GM21390 (cell line): ENCODE data around the gene SLCO1B1.
A peak's percentile ranks its signal among the peaks of the same experiment; 100 is the strongest.
"Not testable (repeated sequence)": the region's sequence is repeated elsewhere in the genome, so short reads cannot be mapped to it uniquely, and the experiment has no call there.

ENCODE experiments used
- ATAC-seq: cut with Tn5 transposase; IDR thresholded peaks from one replicate; pipeline ENCODE4 v1.9.1; 2021; ENCODE audit not compliant: unreplicated experiment

SLCO1B1 gene

GRCh38 chr12:21130998-21131397 lies at the start of gene SLCO1B1:
Gene SLCO1B1 (plus strand): TSS chr12:21131194. CDS start chr12:21141575, 10,381 bp downstream.
- no peak for ATAC-seq

- ATAC-seq = not testable (repeated sequence)
Observed at GRCh38 chr12:21084753-21085152, 46.2 kb upstream of the SLCO1B1 start.

GRCh38 chr12:21111732-21112131 lies 19.3 kb upstream of the SLCO1B1 start:
- ATAC-seq = no peak

DNA sequence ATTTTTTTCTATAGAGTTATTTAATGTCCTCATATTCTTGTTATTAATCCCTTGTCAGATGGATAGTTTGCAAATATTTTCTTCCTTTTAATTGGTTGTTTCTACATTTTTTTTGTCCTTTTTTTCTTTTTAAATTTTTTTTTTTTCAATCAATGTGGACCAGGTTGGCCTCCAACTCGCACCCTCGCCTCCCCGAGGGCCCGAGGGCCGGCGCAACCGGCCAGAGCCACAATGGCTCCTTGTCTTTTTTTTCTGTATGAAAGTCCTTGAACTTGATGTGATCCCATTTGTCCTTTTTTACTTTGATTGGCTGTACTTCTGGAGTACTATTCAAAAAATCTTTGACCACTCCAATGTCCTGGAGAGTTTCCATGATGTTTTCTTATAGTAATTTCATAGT lies 17.7 kb upstream of the SLCO1B1 start:
- ATAC-seq = no peak

DNA sequence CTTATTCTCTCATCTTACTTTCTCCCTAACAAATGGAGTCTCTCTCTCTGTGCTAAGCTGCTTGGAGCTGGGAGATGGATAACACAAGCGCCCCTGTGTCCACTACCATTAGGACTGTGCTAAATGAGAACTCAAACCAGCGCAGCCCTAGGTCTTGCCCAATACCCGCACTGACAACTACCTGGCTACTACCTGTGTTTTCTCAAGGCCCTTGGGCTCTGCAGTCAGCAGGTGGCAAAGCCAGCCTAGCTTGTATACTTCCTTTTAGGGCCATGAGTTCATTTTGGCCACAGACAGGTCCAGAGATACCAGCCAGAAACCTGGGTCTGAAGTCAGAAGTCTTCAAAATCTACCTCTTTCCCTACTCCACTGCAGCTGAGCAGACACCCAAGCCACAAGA lies 13.0 kb upstream of the SLCO1B1 start:
- no peak for ATAC-seq

GRCh38 chr12:21118760-21119159 lies 12.2 kb upstream of the SLCO1B1 start:
- no peak for ATAC-seq

DNA sequence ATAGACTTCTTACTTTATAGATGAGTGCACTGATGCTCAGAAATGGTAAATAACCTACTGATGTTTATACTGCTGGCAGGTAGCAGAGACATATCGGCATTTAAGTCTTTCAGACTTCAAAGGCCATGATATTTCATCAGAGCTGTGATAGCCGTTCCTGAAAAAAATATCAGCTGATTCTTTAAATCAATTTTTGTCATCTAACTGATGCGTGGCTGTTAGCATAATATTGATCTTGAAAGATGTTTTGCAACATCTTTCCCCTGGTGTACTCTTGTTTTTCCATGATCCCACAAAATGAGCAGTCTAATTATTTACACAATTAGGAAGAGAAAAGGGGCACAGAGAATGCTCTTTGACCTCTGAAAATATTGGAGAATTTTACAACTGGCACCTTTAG lies 1.6 kb upstream of the SLCO1B1 start:
- no peak for ATAC-seq

GRCh38 chr12:21129906-21130305 lies 1.1 kb upstream of the SLCO1B1 start:
- ATAC-seq = no peak

- not testable (repeated sequence) for ATAC-seq
Observed at GRCh38 chr12:21137318-21137999, 6.5 kb downstream of the SLCO1B1 start.

DNA sequence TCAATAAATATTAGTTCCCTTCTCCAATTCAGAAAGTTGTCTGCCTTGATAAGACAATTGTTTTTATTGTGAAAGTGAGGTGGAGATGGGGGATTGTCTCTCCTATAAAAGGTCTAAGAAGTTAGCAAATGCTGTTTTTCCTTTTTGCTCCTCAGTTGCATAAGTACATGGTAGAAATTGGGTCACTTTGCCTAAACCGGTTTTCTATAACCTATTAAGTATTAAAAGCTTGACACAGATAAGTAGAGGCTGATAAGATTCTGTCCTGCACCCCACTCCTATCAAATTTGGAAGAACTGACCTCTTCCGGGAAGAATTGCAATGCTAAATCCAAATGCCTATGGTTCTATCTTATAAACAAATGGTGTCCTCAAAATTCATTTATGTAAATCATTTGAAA lies 7.0 kb downstream of the SLCO1B1 start:
- no peak for ATAC-seq

- no peak for ATAC-seq
Observed at GRCh38 chr12:21144309-21144708, 13.3 kb downstream of the SLCO1B1 start.

- ATAC-seq = not testable (repeated sequence)
Observed at GRCh38 chr12:21149861-21150260, 18.9 kb downstream of the SLCO1B1 start.

DNA sequence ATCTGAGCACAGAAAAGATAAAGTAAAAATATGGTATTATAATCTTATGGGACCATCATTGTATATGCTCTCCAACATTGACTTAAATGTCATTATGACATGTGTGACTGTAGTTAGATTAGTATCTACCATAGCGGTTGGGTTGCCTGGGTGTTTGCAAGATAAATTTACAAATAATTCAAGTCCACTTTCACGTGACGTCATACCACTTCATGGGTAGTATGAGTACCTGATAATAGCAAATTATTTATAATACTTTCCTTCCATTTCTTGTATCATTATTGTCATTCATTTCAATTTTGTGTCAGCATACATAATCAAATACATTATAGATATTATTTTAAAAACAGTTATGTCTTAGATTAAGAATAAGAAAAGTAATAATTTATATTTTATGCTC lies 20.2 kb downstream of the SLCO1B1 start:
- ATAC-seq = no peak

- no peak for ATAC-seq
Observed at GRCh38 chr12:21155522-21156351, 24.7 kb downstream of the SLCO1B1 start.

DNA sequence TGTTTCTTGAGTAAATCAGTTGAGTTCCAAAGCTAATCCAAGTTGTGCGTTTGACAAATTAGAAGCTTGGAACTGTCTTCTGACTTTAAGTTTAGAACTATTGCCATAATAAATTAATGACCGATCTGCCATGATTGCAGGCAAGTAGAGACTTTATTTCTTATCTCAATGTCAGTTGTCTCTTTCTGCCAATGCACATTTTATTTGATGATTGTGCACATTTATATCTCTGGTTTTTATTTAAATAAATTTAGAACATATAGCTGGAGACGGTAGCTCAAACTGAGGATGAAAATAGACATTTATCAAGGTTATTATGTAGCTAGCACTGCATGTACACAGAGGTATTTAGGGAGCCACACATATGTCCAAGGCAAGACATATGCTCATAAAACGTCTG lies 34.1 kb downstream of the SLCO1B1 start:
- no peak for ATAC-seq

DNA sequence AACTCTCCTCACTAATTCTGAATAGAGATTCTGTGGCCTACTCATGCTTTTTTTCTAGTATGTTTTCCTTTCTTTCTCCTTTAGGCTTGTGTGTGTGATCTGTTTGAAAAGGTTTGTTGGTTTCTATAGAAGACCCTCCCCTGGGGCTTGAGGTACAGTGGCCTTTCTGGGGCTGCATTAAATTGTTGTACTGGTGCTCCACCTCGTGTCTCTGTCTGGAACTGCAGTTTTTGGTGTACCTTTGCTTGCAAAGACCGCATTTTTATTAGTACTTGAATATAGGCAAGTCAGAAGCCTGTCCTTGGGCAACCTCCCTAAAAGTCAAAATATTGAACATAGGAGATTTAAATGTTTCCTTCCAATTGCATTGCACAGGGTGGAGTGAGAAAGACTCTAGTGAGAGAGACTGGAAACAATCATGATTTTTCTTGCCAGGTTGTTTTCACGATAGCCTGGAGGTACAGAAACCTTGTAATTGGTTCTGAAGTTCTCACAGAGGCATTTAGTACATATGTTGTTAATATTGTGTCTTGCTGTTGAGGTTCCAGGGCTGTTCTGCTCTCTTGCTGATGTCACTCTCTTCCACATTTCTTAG lies 39.0 kb downstream of the SLCO1B1 start:
- ATAC-seq = peak; percentile 71

GRCh38 chr12:21172079-21172478 lies 41.1 kb downstream of the SLCO1B1 start:
- ATAC-seq = no peak

- no peak for ATAC-seq
Observed at GRCh38 chr12:21183721-21184275, 52.8 kb downstream of the SLCO1B1 start.

- no peak for ATAC-seq
Observed at GRCh38 chr12:21190016-21190415, 59.0 kb downstream of the SLCO1B1 start.

DNA sequence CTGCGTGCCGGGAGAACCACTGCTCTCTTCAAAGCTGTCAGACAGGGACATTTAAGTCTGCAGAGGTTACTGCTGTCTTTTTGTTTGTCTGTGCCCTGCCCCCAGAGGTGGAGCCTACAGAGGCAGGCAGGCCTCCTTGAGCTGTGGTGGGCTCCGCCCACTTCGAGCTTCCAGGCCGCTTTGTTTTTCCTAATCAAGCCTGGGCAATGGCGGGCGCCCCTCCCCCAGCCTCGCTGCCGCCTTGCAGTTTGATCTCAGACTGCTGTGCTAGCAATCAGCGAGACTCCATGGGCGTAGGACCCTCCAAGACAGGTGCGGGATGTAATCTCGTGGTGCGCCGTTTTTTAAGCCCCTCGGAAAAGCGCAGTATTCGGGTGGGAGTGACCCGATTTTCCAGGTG lies 83.4 kb downstream of the SLCO1B1 start:
- not testable (repeated sequence) for ATAC-seq

DNA sequence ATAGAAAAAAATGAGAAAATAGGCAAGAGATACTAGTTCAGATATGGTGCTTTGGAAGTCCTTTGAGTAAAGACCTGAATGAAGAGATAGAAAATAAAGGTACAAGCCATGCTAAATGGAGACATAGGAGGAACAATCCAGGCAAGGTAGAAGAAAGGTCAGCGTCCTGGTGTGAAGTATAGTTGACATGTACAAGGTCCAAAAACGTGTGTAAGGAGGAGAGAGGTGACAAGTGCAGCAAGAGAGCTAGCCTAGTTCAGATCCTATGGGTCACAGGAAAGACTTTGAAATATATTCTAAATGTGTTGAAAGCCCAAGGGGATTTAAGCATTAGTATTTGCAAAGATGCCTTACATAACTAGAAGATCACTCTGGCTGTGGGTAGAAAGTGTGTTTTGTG lies 88.2 kb downstream of the SLCO1B1 start:
- no peak for ATAC-seq

- ATAC-seq = no peak
Observed at GRCh38 chr12:21220266-21220665, 89.3 kb downstream of the SLCO1B1 start.
